HCT116 (cell line): ENCODE data around the gene KPNA1.

Experiments
- CEBPB ChIP-seq: IDR thresholded peaks from 2 replicates; pipeline ENCODE4 v1.6.1; 2012; ENCODE audit warnings: low read depth
- EZH2 ChIP-seq: fragments of 200-600 bp; sonication (generic); IDR thresholded peaks from 2 replicates; pipeline ENCODE4 v1.6.1; 2017; ENCODE audit warnings: antibody characterized with exemption, mixed run types
- JUND ChIP-seq: IDR thresholded peaks from 2 replicates; pipeline ENCODE4 v1.6.1; 2012
- POLR2A ChIP-seq: IDR thresholded peaks from 2 replicates; pipeline ENCODE4 v1.7.0; 2011; ENCODE audit warnings: borderline replicate concordance; ENCODE audit not compliant: insufficient read depth, insufficient read length; ENCODE audit errors: extremely low read depth
- POLR2AphosphoS5 ChIP-seq: IDR thresholded peaks from 2 replicates; pipeline ENCODE4 v1.6.1; 2011; ENCODE audit warnings: mild to moderate bottlenecking, low read depth, low read length, moderate library complexity
- RAD21 ChIP-seq: IDR thresholded peaks from 2 replicates; pipeline ENCODE4 v1.6.1; 2012; ENCODE audit warnings: low read depth, mild to moderate bottlenecking
- ZNF274 ChIP-seq: fragments of 200-500 bp; sonication (Bioruptor generic); IDR thresholded peaks from 2 replicates; pipeline ENCODE4 v1.6.1; 2014; ENCODE audit warnings: mild to moderate bottlenecking, low read depth, low read length, inconsistent platforms
- TF ChIP-seq, protein P1 (sequence below): IDR thresholded peaks from 2 replicates; pipeline ENCODE4 v1.6.1; 2012
- TF ChIP-seq, protein P2 (sequence below), 3 experiments: fragments of 200-600 bp in 1 of 3; sonication (generic) in 1 of 3; IDR thresholded peaks in 2 of 3; conservative IDR thresholded peaks in 1 of 3; 2 replicates each; pipeline ENCODE4 v1.5.1; 2012 to 2017; ENCODE audit warnings: low read depth in 2 of 3, low read length in 2 of 3, antibody characterized with exemption in 1 of 3, borderline replicate concordance in 1 of 3, control low read depth in 1 of 3, mild to moderate bottlenecking in 1 of 3, mixed read lengths in 1 of 3, mixed run types in 1 of 3, moderate library complexity in 1 of 3; ENCODE audit not compliant: insufficient read depth in 1 of 3
- TF ChIP-seq, protein P3 (sequence below): IDR thresholded peaks from 2 replicates; pipeline ENCODE4 v1.6.1; 2011; ENCODE audit warnings: mild to moderate bottlenecking, low read length, moderate library complexity; ENCODE audit not compliant: insufficient replicate concordance; ENCODE audit errors: extremely low read depth

- TF ChIP-seq EZH2 (no peak), POLR2A (no peak), ZNF274 (no peak), POLR2AphosphoS5 (no peak), JUND (no peak), CEBPB (no peak), RAD21 (no peak)
- TF ChIP-seq, protein P1, sequence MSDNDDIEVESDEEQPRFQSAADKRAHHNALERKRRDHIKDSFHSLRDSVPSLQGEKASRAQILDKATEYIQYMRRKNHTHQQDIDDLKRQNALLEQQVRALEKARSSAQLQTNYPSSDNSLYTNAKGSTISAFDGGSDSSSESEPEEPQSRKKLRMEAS: no peak
- TF ChIP-seq, protein P2, sequence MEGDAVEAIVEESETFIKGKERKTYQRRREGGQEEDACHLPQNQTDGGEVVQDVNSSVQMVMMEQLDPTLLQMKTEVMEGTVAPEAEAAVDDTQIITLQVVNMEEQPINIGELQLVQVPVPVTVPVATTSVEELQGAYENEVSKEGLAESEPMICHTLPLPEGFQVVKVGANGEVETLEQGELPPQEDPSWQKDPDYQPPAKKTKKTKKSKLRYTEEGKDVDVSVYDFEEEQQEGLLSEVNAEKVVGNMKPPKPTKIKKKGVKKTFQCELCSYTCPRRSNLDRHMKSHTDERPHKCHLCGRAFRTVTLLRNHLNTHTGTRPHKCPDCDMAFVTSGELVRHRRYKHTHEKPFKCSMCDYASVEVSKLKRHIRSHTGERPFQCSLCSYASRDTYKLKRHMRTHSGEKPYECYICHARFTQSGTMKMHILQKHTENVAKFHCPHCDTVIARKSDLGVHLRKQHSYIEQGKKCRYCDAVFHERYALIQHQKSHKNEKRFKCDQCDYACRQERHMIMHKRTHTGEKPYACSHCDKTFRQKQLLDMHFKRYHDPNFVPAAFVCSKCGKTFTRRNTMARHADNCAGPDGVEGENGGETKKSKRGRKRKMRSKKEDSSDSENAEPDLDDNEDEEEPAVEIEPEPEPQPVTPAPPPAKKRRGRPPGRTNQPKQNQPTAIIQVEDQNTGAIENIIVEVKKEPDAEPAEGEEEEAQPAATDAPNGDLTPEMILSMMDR (IDR thresholded peaks at IDR 0.05 in 2 of 3, conservative IDR thresholded peaks at IDR 0.05 in 1 of 3; ENCODE audit: borderline replicate concordance in 1 of 3, insufficient read depth in 1 of 3, low read depth in 2 of 3, low read length in 2 of 3): no peak
- TF ChIP-seq, protein P3, sequence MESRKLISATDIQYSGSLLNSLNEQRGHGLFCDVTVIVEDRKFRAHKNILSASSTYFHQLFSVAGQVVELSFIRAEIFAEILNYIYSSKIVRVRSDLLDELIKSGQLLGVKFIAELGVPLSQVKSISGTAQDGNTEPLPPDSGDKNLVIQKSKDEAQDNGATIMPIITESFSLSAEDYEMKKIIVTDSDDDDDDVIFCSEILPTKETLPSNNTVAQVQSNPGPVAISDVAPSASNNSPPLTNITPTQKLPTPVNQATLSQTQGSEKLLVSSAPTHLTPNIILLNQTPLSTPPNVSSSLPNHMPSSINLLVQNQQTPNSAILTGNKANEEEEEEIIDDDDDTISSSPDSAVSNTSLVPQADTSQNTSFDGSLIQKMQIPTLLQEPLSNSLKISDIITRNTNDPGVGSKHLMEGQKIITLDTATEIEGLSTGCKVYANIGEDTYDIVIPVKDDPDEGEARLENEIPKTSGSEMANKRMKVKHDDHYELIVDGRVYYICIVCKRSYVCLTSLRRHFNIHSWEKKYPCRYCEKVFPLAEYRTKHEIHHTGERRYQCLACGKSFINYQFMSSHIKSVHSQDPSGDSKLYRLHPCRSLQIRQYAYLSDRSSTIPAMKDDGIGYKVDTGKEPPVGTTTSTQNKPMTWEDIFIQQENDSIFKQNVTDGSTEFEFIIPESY: no peak
Measured at GRCh38 chr3:122377975-122378374, 136.8 kb downstream of the KPNA1 start.
